H9 (cell line): ENCODE results near the gene DSTN. TPM values are rescaled to one million over a fixed set of nuclear protein-coding genes. Genes with fewer than 3 reads are reported as not detected.
A peak's percentile ranks its signal among the peaks of the same experiment; 100 is the strongest.

ENCODE experiments used
- DNase-seq: peaks from one replicate; pipeline ENCODE4 v3.0.0-alpha.2; 2017
- H2AFZ ChIP-seq: one replicate; pipeline ENCODE4 v1.6.1; 2013; ENCODE audit warnings: mild to moderate bottlenecking, low read length, control low read depth, moderate library complexity
- H2AK5ac ChIP-seq: 2 replicates; pipeline ENCODE4 v1.6.1; 2013; ENCODE audit warnings: low read length, control low read depth, mixed read lengths; ENCODE audit not compliant: insufficient read length
- H2BK120ac ChIP-seq: one replicate; pipeline ENCODE4 v1.6.1; 2013; ENCODE audit warnings: low read depth, mild to moderate bottlenecking, low read length, control low read depth, inconsistent platforms; ENCODE audit not compliant: poor library complexity, severe bottlenecking
- H2BK12ac ChIP-seq: 2 replicates; pipeline ENCODE4 v1.6.1; 2013; ENCODE audit warnings: low read length, control low read depth, mixed read lengths, low read depth; ENCODE audit not compliant: insufficient read length
- H2BK15ac ChIP-seq: 2 replicates; pipeline ENCODE4 v1.6.1; 2013; ENCODE audit warnings: low read depth, low read length, control low read depth
- H2BK20ac ChIP-seq: one replicate; pipeline ENCODE4 v1.6.1; 2013; ENCODE audit warnings: low read depth, mild to moderate bottlenecking, low read length, control low read depth, inconsistent platforms; ENCODE audit not compliant: poor library complexity, severe bottlenecking
- H2BK5ac ChIP-seq: 2 replicates; pipeline ENCODE4 v1.6.1; 2013; ENCODE audit warnings: low read length, control low read depth, mixed read lengths; ENCODE audit not compliant: insufficient read length
- H3K14ac ChIP-seq: 2 replicates; pipeline ENCODE4 v1.6.1; 2013; ENCODE audit warnings: low read length, control low read depth; ENCODE audit not compliant: insufficient read depth
- H3K18ac ChIP-seq: 2 replicates; pipeline ENCODE4 v1.6.1; 2013; ENCODE audit warnings: low read depth, mild to moderate bottlenecking, mixed read lengths, low read length, control low read depth; ENCODE audit not compliant: insufficient read length
- H3K23ac ChIP-seq: 2 replicates; pipeline ENCODE4 v1.6.1; 2013; ENCODE audit warnings: low read length, control low read depth, mixed read lengths, low read depth; ENCODE audit not compliant: insufficient read length
- H3K23me2 ChIP-seq: 2 replicates; pipeline ENCODE4 v1.6.1; 2013; ENCODE audit warnings: low read depth, mild to moderate bottlenecking, mixed read lengths, low read length, control low read depth; ENCODE audit not compliant: insufficient read length, poor library complexity, severe bottlenecking
- H3K27ac ChIP-seq: 2 replicates; pipeline ENCODE4 v1.5.1; 2013; ENCODE audit warnings: low read length, control low read depth, mixed read lengths, low read depth; ENCODE audit not compliant: insufficient read length
- H3K27me3 ChIP-seq: 2 replicates; pipeline ENCODE4 v1.6.1; 2013; ENCODE audit warnings: low read length, control low read depth, inconsistent platforms; ENCODE audit not compliant: insufficient read depth
- H3K4ac ChIP-seq: 2 replicates; pipeline ENCODE4 v1.6.1; 2013; ENCODE audit warnings: low read depth, mild to moderate bottlenecking, control low read depth, inconsistent platforms, low read length, moderate library complexity
- H3K4me1 ChIP-seq: 2 replicates; pipeline ENCODE4 v1.6.1; 2013; ENCODE audit warnings: low read length, control low read depth, inconsistent platforms; ENCODE audit not compliant: insufficient read depth
- H3K4me2 ChIP-seq: 2 replicates; pipeline ENCODE4 v1.6.1; 2013; ENCODE audit warnings: low read length, control low read depth, mixed read lengths; ENCODE audit not compliant: insufficient read length, insufficient read depth
- H3K56ac ChIP-seq: 2 replicates; pipeline ENCODE4 v1.6.1; 2013; ENCODE audit warnings: low read depth, mild to moderate bottlenecking, mixed read lengths, low read length, control low read depth; ENCODE audit not compliant: insufficient read length
- H3K79me1 ChIP-seq: 2 replicates; pipeline ENCODE4 v1.6.1; 2013; ENCODE audit warnings: low read depth, mild to moderate bottlenecking, moderate library complexity, low read length, control low read depth, inconsistent platforms; ENCODE audit not compliant: insufficient read depth, poor library complexity, severe bottlenecking
- H3K79me2 ChIP-seq: 2 replicates; pipeline ENCODE4 v1.6.1; 2013; ENCODE audit warnings: low read length, control low read depth, inconsistent platforms; ENCODE audit not compliant: insufficient read depth
- H3K9ac ChIP-seq: 2 replicates; pipeline ENCODE4 v1.6.1; 2013; ENCODE audit warnings: low read length, control low read depth, mixed read lengths; ENCODE audit not compliant: insufficient read length; ENCODE audit errors: extremely low read depth
- H3K9me3 ChIP-seq: one replicate; pipeline ENCODE4 v1.6.1; 2013; ENCODE audit warnings: low read depth, low read length, inconsistent platforms; ENCODE audit not compliant: control insufficient read depth
- H3T11ph ChIP-seq: one replicate; pipeline ENCODE4 v1.6.1; 2013; ENCODE audit warnings: mild to moderate bottlenecking, low read length, control low read depth, inconsistent platforms
- H4K20me1 ChIP-seq: one replicate; pipeline ENCODE4 v1.6.1; 2013; ENCODE audit not compliant: control insufficient read depth, insufficient read length, insufficient read depth
- H4K5ac ChIP-seq: 2 replicates; pipeline ENCODE4 v1.6.1; 2013; ENCODE audit warnings: low read depth, mild to moderate bottlenecking, mixed read lengths, low read length, control low read depth; ENCODE audit not compliant: insufficient read length
- H4K8ac ChIP-seq: replicated peaks from 2 replicates; pipeline ENCODE4 v1.6.1; 2013; ENCODE audit warnings: low read length, control low read depth, mixed read lengths, low read depth; ENCODE audit not compliant: insufficient read length
- H4K91ac ChIP-seq: 2 replicates; pipeline ENCODE4 v1.6.1; 2013; ENCODE audit warnings: low read depth, mild to moderate bottlenecking, moderate library complexity, mixed read lengths, low read length, control low read depth; ENCODE audit not compliant: insufficient read length
- H3K27ac Mint-ChIP-seq, 3 experiments: 2 replicates in 2 of 3; 3 replicates in 1 of 3; pipeline ENCODE4 v1.8.0; 2020 to 2021; ENCODE audit warnings: mixed read lengths in 3 of 3, mild to moderate bottlenecking in 1 of 3, moderate library complexity in 1 of 3
- H3K27me3 Mint-ChIP-seq: 2 replicates; pipeline ENCODE4 v1.8.0; 2021; ENCODE audit warnings: low read depth, mild to moderate bottlenecking, moderate library complexity, mixed read lengths
- H3K36me3 Mint-ChIP-seq, 3 experiments: 2 replicates in 2 of 3; 3 replicates in 1 of 3; pipeline ENCODE4 v1.8.0; 2020 to 2021; ENCODE audit warnings: low read depth in 3 of 3, mixed read lengths in 3 of 3; ENCODE audit not compliant: insufficient read depth in 1 of 3
- H3K4me1 Mint-ChIP-seq, 2 experiments: 2 replicates each; pipeline ENCODE4 v1.8.0; 2020; ENCODE audit warnings: mixed read lengths in 2 of 2
- H3K4me3 Mint-ChIP-seq, 2 experiments: 2 replicates in 1 of 2; 3 replicates in 1 of 2; pipeline ENCODE4 v1.8.0; 2020 to 2021; ENCODE audit warnings: mild to moderate bottlenecking in 2 of 2, mixed read lengths in 2 of 2, moderate library complexity in 1 of 2
- H3K9me3 Mint-ChIP-seq, 2 experiments: 2 replicates in 1 of 2; 3 replicates in 1 of 2; pipeline ENCODE4 v1.8.0; 2020; ENCODE audit warnings: mild to moderate bottlenecking in 2 of 2, mixed read lengths in 2 of 2, moderate library complexity in 1 of 2
- CTCF ChIP-seq: fragments of 200-600 bp; sonication (generic); conservative IDR thresholded peaks from 3 replicates; pipeline ENCODE4 v1.8.0; 2021; ENCODE audit warnings: antibody characterized with exemption, mild to moderate bottlenecking
- WGBS: extraction: QIAGEN DNeasy Blood & Tissue Kit; methylation state at CpG from one replicate; pipeline ENCODE4 v1.1.7; 2013; ENCODE audit warnings: missing lambda C conversion rate, low lambda C conversion rate, mixed read lengths; ENCODE audit not compliant: insufficient read length; ENCODE audit errors: extremely low coverage; 5-methylcytosine and 5-hydroxymethylcytosine counted together
- total RNA-seq: library from RNA; stranded (reverse); gene quantifications from 2 replicates; pipeline ENCODE4 v1.2.1, GENCODE V29; 2021

DSTN gene
- total RNA-seq, 1 experiment from 2014 or later = 145 TPM

GRCh38 chr20:17587824-17588223, 17.9 kb downstream of the DSTN start:
- Histone ChIP-seq H2BK12ac (no peak overlapping the region), H3K27me3 (no peaks in the 10 kb centered on the region), H3T11ph (no peak overlapping the region), H2BK20ac (no peak overlapping the region), H3K23me2 (no peaks in the 10 kb centered on the region), H4K91ac (no peak overlapping the region), H3K14ac (no peak overlapping the region), H2BK5ac (no peak overlapping the region), H3K4ac (no peak overlapping the region), H3K79me1 (peaks cover 8% of the 10 kb centered on the region), H3K79me2 (peaks cover 11% of the 10 kb centered on the region; the same call in 1 of the 2 replicates), H3K4me2 (no peak overlapping the region), H2BK15ac (no peak overlapping the region), H3K27ac (no peak overlapping the region), H2BK120ac (no peak overlapping the region), H3K23ac (no peak overlapping the region), H3K18ac (no peak overlapping the region), H4K5ac (no peak overlapping the region), H3K9me3 (no peaks in the 10 kb centered on the region), H3K4me1 (no peaks in the 10 kb centered on the region), H3K9ac (no peak overlapping the region), H2AFZ (no peak overlapping the region), H2AK5ac (no peak overlapping the region), H4K20me1 (no peaks in the 10 kb centered on the region), H3K56ac (no peak overlapping the region), H4K8ac (no peak overlapping the region)
- H3K4me1 Mint-ChIP-seq = peaks cover 18 to 20% of the 10 kb centered on the region in 2 experiments
- WGBS = no CpG with 5 or more reads among the region's 3 CpGs
- peaks cover 0 to 9% (median 4%) of the 10 kb centered on the region in 3 experiments; a peak in 5 of 7 replicates for H3K36me3 Mint-ChIP-seq
- H3K9me3 Mint-ChIP-seq = no peaks in the 10 kb centered on the region
- TF ChIP-seq CTCF = no peak
- no peaks in the 10 kb centered on the region for H3K27me3 Mint-ChIP-seq
- H3K4me3 Mint-ChIP-seq = no peak overlapping the region
- no peak for DNase-seq
- peak overlapping the region in 1 of 3 experiments; percentile 18; a peak in 1 of 7 replicates for H3K27ac Mint-ChIP-seq
